HEK293T (cell line): ENCODE measurements around the gene TMEM79.

Experiments
- ARNT ChIP-seq: fragments of 450-650 bp; IDR thresholded peaks from 2 replicates; pipeline ENCODE4 v1.6.1; 2017; ENCODE audit warnings: mild to moderate bottlenecking
- BHLHE40 ChIP-seq: fragments of 450-650 bp; IDR thresholded peaks from 2 replicates; pipeline ENCODE4 v1.6.1; 2016; ENCODE audit warnings: mild to moderate bottlenecking, moderate library complexity, borderline replicate concordance
- ELF4 ChIP-seq: fragments of 450-650 bp; IDR thresholded peaks from 2 replicates; pipeline ENCODE4 v1.6.1; 2017; ENCODE audit warnings: antibody characterized with exemption
- FOXK2 ChIP-seq: fragments of 450-650 bp; IDR thresholded peaks from 2 replicates; pipeline ENCODE4 v1.6.1; 2016; ENCODE audit warnings: mild to moderate bottlenecking
- SP1 ChIP-seq: fragments of 450-650 bp; IDR thresholded peaks from 2 replicates; pipeline ENCODE4 v1.6.1; 2017
- SUZ12 ChIP-seq: fragments of 450-650 bp; IDR thresholded peaks from 2 replicates; pipeline ENCODE4 v1.6.1; 2016; ENCODE audit warnings: mild to moderate bottlenecking
- TARDBP ChIP-seq: fragments of 450-650 bp; IDR thresholded peaks from 2 replicates; pipeline ENCODE4 v1.6.1; 2016

- TF ChIP-seq SUZ12 (no peak), BHLHE40 (no peak), ELF4 (no peak), SP1 (no peak), ARNT (no peak), FOXK2 (no peak), TARDBP (no peak)
Measured at GRCh38 chr1:156316909-156317308, 32.8 kb downstream of the TMEM79 start.
